ENCODE data around the gene GLT8D2.

DNA sequence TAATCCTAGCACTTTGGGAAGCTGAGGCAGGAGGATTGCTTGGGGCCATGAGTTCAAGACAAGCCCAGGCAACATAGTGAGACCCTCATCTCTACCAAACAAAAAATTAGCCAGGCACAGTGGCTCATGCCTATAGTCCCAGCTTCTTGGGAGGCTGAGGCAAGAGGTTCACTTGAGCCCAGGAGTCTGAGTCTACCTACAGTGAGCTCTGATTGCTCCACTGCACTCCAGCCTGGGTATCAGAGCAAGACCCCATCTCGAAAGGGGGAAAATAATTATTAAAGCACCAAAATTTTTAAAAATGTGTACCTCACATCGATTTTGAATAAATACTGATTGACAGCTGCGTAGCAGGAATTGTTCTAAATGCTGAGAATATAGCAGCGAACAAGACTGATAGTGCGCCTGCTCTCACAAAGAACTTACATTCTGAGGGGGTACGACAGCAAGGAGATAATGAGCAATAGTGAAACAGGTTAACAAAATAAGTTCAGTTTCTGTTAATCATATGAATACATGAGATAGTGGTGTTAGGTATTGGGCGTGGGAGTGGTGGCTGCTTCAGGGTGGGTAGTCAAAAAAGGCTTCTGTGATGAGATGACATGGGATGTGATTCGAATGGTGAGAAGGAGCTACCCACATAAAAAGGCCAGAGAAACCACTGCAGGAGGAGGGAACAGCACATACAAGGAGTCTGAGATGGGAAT, 33.9 kb upstream of the GLT8D2 start:
- TF ChIP-seq, protein P1, sequence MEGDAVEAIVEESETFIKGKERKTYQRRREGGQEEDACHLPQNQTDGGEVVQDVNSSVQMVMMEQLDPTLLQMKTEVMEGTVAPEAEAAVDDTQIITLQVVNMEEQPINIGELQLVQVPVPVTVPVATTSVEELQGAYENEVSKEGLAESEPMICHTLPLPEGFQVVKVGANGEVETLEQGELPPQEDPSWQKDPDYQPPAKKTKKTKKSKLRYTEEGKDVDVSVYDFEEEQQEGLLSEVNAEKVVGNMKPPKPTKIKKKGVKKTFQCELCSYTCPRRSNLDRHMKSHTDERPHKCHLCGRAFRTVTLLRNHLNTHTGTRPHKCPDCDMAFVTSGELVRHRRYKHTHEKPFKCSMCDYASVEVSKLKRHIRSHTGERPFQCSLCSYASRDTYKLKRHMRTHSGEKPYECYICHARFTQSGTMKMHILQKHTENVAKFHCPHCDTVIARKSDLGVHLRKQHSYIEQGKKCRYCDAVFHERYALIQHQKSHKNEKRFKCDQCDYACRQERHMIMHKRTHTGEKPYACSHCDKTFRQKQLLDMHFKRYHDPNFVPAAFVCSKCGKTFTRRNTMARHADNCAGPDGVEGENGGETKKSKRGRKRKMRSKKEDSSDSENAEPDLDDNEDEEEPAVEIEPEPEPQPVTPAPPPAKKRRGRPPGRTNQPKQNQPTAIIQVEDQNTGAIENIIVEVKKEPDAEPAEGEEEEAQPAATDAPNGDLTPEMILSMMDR (IDR thresholded peaks at IDR 0.05; ENCODE audit: low read depth, low read length, poor library complexity, severe bottlenecking) = no peak
- TF ChIP-seq EZH2phosphoT487 (IDR thresholded peaks at IDR 0.05; ENCODE audit: borderline replicate concordance, low read length) = no peak

Data from DOHH2 (cell line).